HL-60 (cell line): ENCODE measurements around the gene PLPPR1.

Experiments used
- DNase-seq, 2 experiments: peaks; one replicate each; pipeline ENCODE4 v3.0.0-alpha.2; 2010 to 2020; ENCODE audit warnings: low read depth in 1 of 2, low spot score in 1 of 2
- H3K27ac ChIP-seq: fragments of 250-450 bp; sonication (Bioruptor Pico); replicated peaks from 2 replicates; pipeline ENCODE4 v1.5.1; 2020; ENCODE audit warnings: mild to moderate bottlenecking, moderate library complexity
- H3K27me3 ChIP-seq: fragments of 250-450 bp; sonication (Bioruptor Pico); 2 replicates; pipeline ENCODE4 v1.5.1; 2021; ENCODE audit warnings: mild to moderate bottlenecking, moderate library complexity; ENCODE audit not compliant: insufficient read depth, poor library complexity, severe bottlenecking
- H3K4me3 ChIP-seq: replicated peaks from 2 replicates; pipeline ENCODE4 v1.5.1; 2011; ENCODE audit warnings: mild to moderate bottlenecking, control low read depth, low read length; ENCODE audit not compliant: insufficient read depth
- CTCF ChIP-seq: IDR thresholded peaks from one replicate; pipeline ENCODE4 v1.5.1; 2011; ENCODE audit warnings: low read length, control low read depth, inconsistent platforms; ENCODE audit not compliant: insufficient read depth
- GABPA ChIP-seq: IDR thresholded peaks from 2 replicates; pipeline ENCODE4 v1.6.1; 2012; ENCODE audit warnings: low read depth
- POLR2AphosphoS5 ChIP-seq: IDR thresholded peaks from 2 replicates; pipeline ENCODE4 v1.6.1; 2012; ENCODE audit warnings: low read depth
- REST ChIP-seq: IDR thresholded peaks from 2 replicates; pipeline ENCODE4 v1.6.1; 2012; ENCODE audit warnings: low read depth; ENCODE audit not compliant: insufficient replicate concordance
- SPI1 ChIP-seq: IDR thresholded peaks from 2 replicates; pipeline ENCODE4 v1.6.1; 2012; ENCODE audit warnings: low read depth, mild to moderate bottlenecking, borderline replicate concordance

PLPPR1 gene

GRCh38 chr9:101172616-101173015 lies 144.1 kb downstream of the PLPPR1 start:
- no peaks in the 10 kb centered on the region for H3K27me3 ChIP-seq
- no peak for TF ChIP-seq CTCF
- TF ChIP-seq POLR2AphosphoS5, result no peak
- TF ChIP-seq GABPA, result no peak
- TF ChIP-seq REST, result no peak
- TF ChIP-seq SPI1, result no peak
- no peak for DNase-seq
- no peak overlapping the region for H3K27ac ChIP-seq
- H3K4me3 ChIP-seq, result no peak overlapping the region

GRCh38 chr9:101173907-101174306 lies 145.4 kb downstream of the PLPPR1 start:
- H3K27ac ChIP-seq, result no peak overlapping the region
- TF ChIP-seq REST (no peak), SPI1 (no peak), GABPA (no peak), CTCF (no peak), POLR2AphosphoS5 (no peak)
- no peak for DNase-seq
- H3K27me3 ChIP-seq, result no peaks in the 10 kb centered on the region
- no peak overlapping the region for H3K4me3 ChIP-seq

- H3K27me3 ChIP-seq, result no peaks in the 10 kb centered on the region
- no peak overlapping the region for H3K4me3 ChIP-seq
- DNase-seq, result no peak
- no peak for TF ChIP-seq GABPA
- TF ChIP-seq POLR2AphosphoS5, result no peak
- no peak for TF ChIP-seq CTCF
- no peak for TF ChIP-seq SPI1
- no peak for TF ChIP-seq REST
- H3K27ac ChIP-seq, result no peak overlapping the region
Observed at GRCh38 chr9:101176384-101176783, 147.9 kb downstream of the PLPPR1 start.
